Natural killer cell treated with Interleukin-12 subunit alpha and Interleukin-12 subunit beta and Interleukin-15 and Interleukin-18, amount 100 ng/mL, for 72 hours (primary cell): ENCODE results near the gene NOD2. TPM values are rescaled to one million over a fixed set of nuclear protein-coding genes. Genes with fewer than 3 reads are reported as not detected.

ENCODE experiments used
- ATAC-seq, 2 donors: fragments of 150-1000 bp; cut with Tn5 transposase in 1 of 2; sonication (Bioruptor Pico), chemical (Tn5 transposase) in 1 of 2; 2 replicates each; pipeline ENCODE4 v1.10.0; 2021
- DNase-seq: peaks from one replicate; pipeline ENCODE4 v3.0.0; 2022; ENCODE audit warnings: low spot score
- H3K27ac Mint-ChIP-seq, 2 donors: 1 replicate in 1 of 2; 2 replicates in 1 of 2; pipeline ENCODE4 v1.8.0; 2022; ENCODE audit warnings: mixed read lengths in 2 of 2, mild to moderate bottlenecking in 1 of 2, moderate library complexity in 1 of 2
- H3K27me3 Mint-ChIP-seq, 2 donors: 1 replicate in 1 of 2; 2 replicates in 1 of 2; pipeline ENCODE4 v1.8.0; 2022; ENCODE audit warnings: mixed read lengths in 2 of 2
- H3K36me3 Mint-ChIP-seq: one replicate; pipeline ENCODE4 v1.8.0; 2022; ENCODE audit warnings: mixed read lengths
- H3K4me1 Mint-ChIP-seq, 2 donors: 1 replicate in 1 of 2; 2 replicates in 1 of 2; pipeline ENCODE4 v1.8.0; 2022; ENCODE audit warnings: low read depth in 2 of 2, mixed read lengths in 2 of 2, mild to moderate bottlenecking in 1 of 2
- H3K4me3 Mint-ChIP-seq: one replicate; pipeline ENCODE4 v1.8.0; 2022; ENCODE audit warnings: mixed read lengths
- H3K9me3 Mint-ChIP-seq: 2 replicates; pipeline ENCODE4 v1.8.0; 2022; ENCODE audit warnings: mixed read lengths
- total RNA-seq, 2 donors: library from RNA; stranded (reverse); gene quantifications; one replicate each; pipeline ENCODE4 v1.2.3, GENCODE V29; 2022

NOD2 gene
- total RNA-seq, 2 donors from 2014 or later: 3.7 to 11.2 TPM

DNA sequence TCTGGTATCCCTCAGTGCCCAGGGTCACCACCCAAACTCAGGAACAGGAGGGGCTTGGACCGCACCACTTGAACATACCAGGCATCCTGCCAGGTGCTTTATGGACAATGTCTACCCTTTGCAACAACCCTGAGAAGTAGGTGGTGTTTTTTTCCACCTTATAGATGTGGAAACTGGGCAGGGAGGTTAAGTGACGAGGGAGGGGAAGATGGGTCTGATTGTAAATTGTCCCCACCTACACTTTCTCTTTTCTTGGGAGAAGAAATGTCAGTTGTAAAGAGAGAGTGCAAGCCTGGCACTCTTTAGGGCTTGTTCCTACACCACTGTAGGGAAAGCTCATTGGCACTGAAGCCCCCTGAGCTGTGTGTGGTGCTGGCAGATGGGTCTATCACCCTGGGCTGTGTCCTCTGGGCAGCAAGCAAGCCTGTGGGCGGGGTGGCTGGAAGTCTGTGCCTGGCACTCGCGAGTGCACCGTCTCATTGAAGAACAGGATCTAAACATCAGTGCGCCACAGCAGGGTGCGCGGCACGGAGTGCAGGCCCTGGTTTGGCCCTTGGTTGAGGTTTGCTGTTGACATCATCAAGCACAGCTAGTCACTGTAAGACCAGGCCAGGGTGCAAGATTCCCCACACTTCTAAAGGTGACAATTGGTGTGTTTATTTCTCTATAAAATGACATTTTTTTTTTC is 15.1 kb downstream of the NOD2 start:
- peak; percentile 6 to 40 for ATAC-seq
- no peak for DNase-seq
- Mint-ChIP-seq H3K27me3 (no peaks in the 10 kb centered on the region), H3K4me1 (peaks cover 18 to 32% of the 10 kb centered on the region in 2 donors), H3K9me3 (peaks cover 8% of the 10 kb centered on the region), H3K36me3 (peaks cover 21% of the 10 kb centered on the region), H3K4me3 (peak overlapping the region; percentile 33), H3K27ac (peak overlapping the region; percentile 22 to 33)

DNA sequence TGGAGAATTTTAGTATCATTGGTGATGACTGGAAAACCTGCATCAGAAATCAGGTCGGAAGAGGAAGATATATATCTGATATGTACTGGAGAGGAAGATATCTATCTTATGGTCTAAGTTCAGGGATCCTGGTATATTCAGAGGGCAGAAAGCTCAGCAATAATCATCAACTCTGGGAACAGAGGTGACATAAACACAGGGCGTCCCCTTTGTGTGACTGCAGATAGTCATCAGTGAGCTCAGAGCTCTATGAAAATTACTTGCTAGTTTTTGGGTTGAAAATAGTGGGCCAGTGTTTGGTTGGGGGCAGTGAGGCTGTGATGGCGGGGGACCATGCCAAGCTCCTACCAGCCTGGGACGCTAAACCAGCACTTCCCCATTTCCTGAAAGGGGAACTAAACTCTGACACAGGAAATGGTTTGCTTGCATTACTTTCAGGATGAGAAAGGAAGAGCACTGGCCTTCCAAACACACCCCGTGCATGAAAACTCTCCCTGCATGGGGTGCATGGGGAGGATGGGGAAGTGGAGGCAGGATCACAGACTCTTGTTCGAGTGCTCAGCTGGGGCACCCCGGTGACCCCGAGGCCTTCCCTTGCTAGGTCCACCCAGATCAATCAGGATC is 15.8 kb downstream of the NOD2 start:
- peak in 1 of 2 donors; percentile 41 for ATAC-seq
- DNase-seq: no peak
- Mint-ChIP-seq H3K36me3 (peaks cover 17% of the 10 kb centered on the region), H3K27ac (peak overlapping the region; percentile 22 to 33), H3K27me3 (no peaks in the 10 kb centered on the region), H3K9me3 (peaks cover 5% of the 10 kb centered on the region), H3K4me3 (peak overlapping the region; percentile 33), H3K4me1 (peaks cover 14 to 32% of the 10 kb centered on the region in 2 donors)

DNA sequence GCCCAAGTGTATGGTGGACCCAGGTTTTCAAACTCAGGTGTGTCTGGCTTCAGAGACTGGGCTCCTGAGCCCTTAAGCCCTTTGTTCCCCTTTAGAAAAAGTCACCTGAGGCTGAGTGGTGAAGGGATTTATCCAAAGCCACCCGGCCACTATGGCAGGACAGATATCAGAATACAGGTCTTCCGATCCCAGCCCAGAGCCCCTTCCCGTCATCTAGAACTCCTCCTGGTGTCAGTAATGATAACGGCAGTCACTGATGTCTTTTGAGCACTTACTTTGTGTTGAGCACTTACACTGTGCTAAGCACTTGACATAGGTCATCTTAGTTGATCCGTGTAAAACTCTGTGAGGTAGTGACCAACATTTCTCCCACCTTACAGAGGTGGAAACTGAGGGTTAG is 16.6 kb downstream of the NOD2 start:
- ATAC-seq: no peak
- Mint-ChIP-seq H3K9me3 (peaks cover 3% of the 10 kb centered on the region), H3K27me3 (no peaks in the 10 kb centered on the region), H3K4me3 (no peak overlapping the region), H3K36me3 (peaks cover 9% of the 10 kb centered on the region), H3K27ac (peak overlapping the region; percentile 24 to 77), H3K4me1 (peaks cover 12 to 29% of the 10 kb centered on the region in 2 donors)
- DNase-seq: no peak

DNA sequence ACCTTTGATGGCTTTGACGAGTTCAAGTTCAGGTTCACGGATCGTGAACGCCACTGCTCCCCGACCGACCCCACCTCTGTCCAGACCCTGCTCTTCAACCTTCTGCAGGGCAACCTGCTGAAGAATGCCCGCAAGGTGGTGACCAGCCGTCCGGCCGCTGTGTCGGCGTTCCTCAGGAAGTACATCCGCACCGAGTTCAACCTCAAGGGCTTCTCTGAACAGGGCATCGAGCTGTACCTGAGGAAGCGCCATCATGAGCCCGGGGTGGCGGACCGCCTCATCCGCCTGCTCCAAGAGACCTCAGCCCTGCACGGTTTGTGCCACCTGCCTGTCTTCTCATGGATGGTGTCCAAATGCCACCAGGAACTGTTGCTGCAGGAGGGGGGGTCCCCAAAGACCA is 17.6 kb downstream of the NOD2 start:
- H3K27ac Mint-ChIP-seq: no peak overlapping the region
- H3K27me3 Mint-ChIP-seq: no peaks in the 10 kb centered on the region

DNA sequence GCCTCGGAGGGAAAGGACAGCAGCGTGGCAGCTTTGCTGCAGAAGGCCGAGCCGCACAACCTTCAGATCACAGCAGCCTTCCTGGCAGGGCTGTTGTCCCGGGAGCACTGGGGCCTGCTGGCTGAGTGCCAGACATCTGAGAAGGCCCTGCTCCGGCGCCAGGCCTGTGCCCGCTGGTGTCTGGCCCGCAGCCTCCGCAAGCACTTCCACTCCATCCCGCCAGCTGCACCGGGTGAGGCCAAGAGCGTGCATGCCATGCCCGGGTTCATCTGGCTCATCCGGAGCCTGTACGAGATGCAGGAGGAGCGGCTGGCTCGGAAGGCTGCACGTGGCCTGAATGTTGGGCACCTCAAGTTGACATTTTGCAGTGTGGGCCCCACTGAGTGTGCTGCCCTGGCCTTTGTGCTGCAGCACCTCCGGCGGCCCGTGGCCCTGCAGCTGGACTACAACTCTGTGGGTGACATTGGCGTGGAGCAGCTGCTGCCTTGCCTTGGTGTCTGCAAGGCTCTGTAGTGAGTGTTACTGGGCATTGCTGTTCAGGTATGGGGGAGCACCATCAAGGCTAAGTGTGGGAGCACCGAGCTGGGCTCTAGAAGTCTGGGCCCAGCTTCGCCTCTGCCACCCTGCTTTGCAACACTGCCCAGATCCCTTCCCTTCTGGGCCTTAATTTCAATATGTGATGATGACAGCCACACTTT is 18.6 kb downstream of the NOD2 start:
- no peaks in the 10 kb centered on the region for H3K27me3 Mint-ChIP-seq
- no peak for DNase-seq
- peak in 1 of 2 donors; percentile 25 for ATAC-seq
- H3K4me3 Mint-ChIP-seq: no peak overlapping the region
- no peaks in the 10 kb centered on the region for H3K9me3 Mint-ChIP-seq
- H3K36me3 Mint-ChIP-seq: no peaks in the 10 kb centered on the region
- peaks cover 11 to 18% of the 10 kb centered on the region in 2 donors for H3K4me1 Mint-ChIP-seq
- H3K27ac Mint-ChIP-seq: no peak overlapping the region

More for the DNA sequence above, 17.6 kb downstream of the NOD2 start:
- no peak for DNase-seq
- Mint-ChIP-seq H3K4me3 (no peak overlapping the region), H3K9me3 (no peaks in the 10 kb centered on the region), H3K4me1 (peaks cover 11 to 19% of the 10 kb centered on the region in 2 donors), H3K36me3 (no peaks in the 10 kb centered on the region)
- no peak for ATAC-seq

DNA sequence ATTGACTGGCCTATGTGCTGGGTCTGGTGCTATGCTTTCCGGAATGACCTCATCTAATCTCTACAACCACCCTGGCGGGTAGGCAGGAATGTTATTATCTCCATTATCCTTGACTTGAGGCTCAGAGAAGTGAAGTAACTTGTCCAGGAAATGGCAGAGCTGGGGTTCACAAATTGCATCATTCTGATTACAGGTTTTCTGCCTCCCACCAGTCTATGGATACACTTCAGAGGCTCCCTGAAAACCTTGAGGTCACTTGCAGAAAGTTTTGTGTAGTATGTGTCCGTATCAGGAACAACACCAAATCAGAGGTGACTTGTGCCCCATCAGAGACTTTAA is 19.1 kb downstream of the NOD2 start:
- Mint-ChIP-seq H3K9me3 (no peaks in the 10 kb centered on the region), H3K27me3 (no peaks in the 10 kb centered on the region), H3K4me3 (no peak overlapping the region), H3K4me1 (peaks cover 11 to 18% of the 10 kb centered on the region in 2 donors), H3K27ac (no peak overlapping the region), H3K36me3 (no peaks in the 10 kb centered on the region)
- ATAC-seq (no peak), DNase-seq (no peak)

DNA sequence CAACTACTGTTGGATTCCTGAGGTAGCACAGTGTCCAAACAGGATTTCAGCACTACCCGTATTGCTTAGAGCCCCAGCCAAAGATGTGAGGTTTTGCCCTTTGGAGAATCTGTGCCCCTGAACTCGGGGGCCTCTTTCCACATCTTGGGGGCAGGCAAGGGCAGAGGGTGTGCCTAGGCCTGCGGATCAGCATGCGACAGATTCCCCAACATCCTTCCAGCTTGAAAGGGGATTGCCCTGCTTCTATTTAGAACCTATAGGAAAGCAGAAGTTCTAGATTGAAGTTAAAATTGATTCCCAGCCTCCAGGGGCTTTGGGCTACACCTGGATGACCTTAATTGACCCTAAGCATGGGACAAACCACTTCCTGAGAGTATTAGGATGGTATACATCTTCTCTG is 19.6 kb downstream of the NOD2 start:
- Mint-ChIP-seq H3K4me1 (peaks cover 12 to 19% of the 10 kb centered on the region in 2 donors), H3K9me3 (no peaks in the 10 kb centered on the region), H3K27ac (peak overlapping the region in 1 of 2 donors; percentile 66), H3K4me3 (no peak overlapping the region), H3K36me3 (no peaks in the 10 kb centered on the region), H3K27me3 (no peaks in the 10 kb centered on the region)
- DNase-seq (no peak), ATAC-seq (no peak)

DNA sequence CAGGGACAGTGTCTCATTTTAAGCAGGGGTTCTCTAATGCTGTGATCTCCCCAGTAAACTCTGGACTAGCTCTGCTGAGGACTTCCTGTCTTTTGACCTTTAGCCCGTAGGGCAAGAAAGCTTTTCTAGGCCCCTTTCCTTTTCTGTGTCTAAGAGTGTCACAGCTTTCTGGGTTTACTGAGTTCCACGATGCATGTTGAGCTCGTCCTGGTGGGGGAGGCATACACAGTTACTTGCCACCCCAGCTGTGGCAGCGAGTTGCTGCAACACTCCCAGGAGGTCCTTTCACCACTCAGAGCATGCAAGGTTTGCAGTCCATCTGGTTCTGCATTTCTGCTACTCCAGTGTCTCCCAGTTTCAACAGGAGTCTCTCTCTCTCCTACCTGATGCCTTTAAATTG is 23.7 kb downstream of the NOD2 start:
- DNase-seq: no peak
- Mint-ChIP-seq H3K4me3 (no peak overlapping the region), H3K27me3 (no peaks in the 10 kb centered on the region), H3K4me1 (peaks cover 14 to 19% of the 10 kb centered on the region in 2 donors), H3K27ac (peak overlapping the region in 1 of 2 donors; percentile 12), H3K36me3 (no peaks in the 10 kb centered on the region), H3K9me3 (no peaks in the 10 kb centered on the region)
- no peak for ATAC-seq

DNA sequence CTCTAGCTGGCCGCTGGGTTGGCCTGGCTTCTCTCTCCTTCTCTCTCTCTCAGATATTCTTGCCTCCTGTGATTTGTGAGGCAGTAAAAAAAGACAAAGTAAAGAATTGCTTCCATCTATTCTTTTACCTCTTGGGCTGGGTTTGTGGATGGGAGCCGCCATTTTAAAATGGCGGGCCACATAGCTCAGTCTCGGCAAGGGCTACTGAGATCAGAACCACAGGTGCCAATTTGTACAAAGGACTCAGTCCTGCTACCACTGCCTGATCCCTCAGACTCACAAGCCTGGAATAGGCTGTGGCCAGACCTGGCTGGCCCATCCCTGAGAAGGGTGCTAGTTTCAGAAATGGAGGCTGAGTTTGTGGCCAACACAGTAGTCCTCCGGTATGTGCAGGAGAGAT is 24.1 kb downstream of the NOD2 start:
- DNase-seq: no peak
- no peaks in the 10 kb centered on the region for H3K9me3 Mint-ChIP-seq
- peaks cover 3% of the 10 kb centered on the region for H3K36me3 Mint-ChIP-seq
- no peak for ATAC-seq
- H3K4me3 Mint-ChIP-seq: no peak overlapping the region
- peaks cover 18 to 23% of the 10 kb centered on the region in 2 donors for H3K4me1 Mint-ChIP-seq
- H3K27ac Mint-ChIP-seq: peak overlapping the region in 1 of 2 donors; percentile 70
- H3K27me3 Mint-ChIP-seq: no peaks in the 10 kb centered on the region

DNA sequence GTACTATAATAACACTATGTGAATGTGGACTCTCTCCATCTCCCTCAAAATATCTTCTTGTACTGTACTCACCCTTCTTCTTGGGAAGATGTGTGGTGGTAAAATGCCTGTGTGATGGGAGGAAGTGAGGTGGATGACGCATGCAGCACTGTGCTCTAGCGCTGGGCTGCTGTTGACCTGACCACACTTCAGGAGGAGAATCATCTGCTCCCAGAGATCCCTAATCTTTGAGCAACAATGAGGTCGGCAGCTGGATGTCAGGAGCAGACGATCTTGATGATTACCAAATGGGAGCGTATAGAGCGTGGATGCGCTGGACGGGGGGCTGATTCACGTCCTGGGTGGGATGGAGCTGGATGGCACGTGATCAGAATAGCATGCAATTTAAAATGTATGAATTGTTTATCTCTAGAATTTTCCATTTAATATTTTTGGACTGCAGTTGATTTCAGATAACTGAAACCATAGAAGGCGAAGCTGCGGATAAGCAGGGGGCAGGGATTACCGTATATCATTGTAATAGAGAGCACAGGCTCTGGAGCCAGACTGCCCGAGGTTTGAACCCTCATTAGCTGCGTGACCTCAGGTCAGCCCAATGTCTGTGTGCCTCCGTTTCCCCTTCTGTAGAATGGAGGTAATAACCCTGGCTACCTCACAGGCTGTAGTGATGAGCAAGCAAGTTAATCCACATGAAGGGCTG is 24.8 kb downstream of the NOD2 start:
- H3K27me3 Mint-ChIP-seq: no peaks in the 10 kb centered on the region
- ATAC-seq (no peak), DNase-seq (no peak)
- no peak overlapping the region for H3K4me3 Mint-ChIP-seq
- H3K27ac Mint-ChIP-seq: peak overlapping the region; percentile 16 to 70
- H3K9me3 Mint-ChIP-seq: peaks cover 1% of the 10 kb centered on the region
- peaks cover 10% of the 10 kb centered on the region for H3K36me3 Mint-ChIP-seq
- H3K4me1 Mint-ChIP-seq: peaks cover 25 to 29% of the 10 kb centered on the region in 2 donors

DNA sequence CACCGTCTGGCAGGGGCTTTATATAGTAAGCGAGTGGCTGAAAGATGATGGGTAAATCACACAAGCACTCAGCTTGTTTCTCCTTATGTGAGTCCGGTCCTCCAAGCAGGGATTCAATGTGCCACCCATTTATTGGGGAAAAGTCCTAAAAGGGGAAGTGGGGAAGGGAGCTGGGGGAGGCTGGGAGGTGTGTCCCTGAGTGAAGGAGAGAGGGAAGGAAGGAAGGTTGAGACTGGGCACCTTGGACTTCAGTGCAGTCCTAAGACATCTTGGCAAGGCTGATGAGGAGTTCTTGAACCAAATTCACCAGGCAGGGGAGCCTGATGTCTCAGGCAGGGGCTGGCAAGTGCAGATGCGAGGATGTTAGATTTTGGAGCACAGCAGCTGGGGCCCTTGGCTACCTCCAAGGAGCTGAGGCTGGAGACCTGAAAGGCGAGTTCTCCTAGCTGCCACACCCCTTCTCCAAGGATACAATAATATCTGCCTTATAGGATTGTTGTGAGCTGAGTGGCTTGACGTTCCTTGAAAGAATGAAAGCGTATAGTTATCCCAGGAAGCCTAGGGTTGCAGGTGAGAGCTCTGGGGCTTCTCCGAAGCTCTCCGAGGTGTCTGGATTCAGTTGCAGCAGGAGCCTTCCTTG is 25.5 kb downstream of the NOD2 start:
- peaks cover 17% of the 10 kb centered on the region for H3K36me3 Mint-ChIP-seq
- DNase-seq: no peak
- no peak overlapping the region for H3K4me3 Mint-ChIP-seq
- H3K9me3 Mint-ChIP-seq: peaks cover 5% of the 10 kb centered on the region
- H3K27ac Mint-ChIP-seq: peak overlapping the region; percentile 16 to 70
- no peak for ATAC-seq
- H3K27me3 Mint-ChIP-seq: no peaks in the 10 kb centered on the region
- peaks cover 30 to 32% of the 10 kb centered on the region in 2 donors for H3K4me1 Mint-ChIP-seq

DNA sequence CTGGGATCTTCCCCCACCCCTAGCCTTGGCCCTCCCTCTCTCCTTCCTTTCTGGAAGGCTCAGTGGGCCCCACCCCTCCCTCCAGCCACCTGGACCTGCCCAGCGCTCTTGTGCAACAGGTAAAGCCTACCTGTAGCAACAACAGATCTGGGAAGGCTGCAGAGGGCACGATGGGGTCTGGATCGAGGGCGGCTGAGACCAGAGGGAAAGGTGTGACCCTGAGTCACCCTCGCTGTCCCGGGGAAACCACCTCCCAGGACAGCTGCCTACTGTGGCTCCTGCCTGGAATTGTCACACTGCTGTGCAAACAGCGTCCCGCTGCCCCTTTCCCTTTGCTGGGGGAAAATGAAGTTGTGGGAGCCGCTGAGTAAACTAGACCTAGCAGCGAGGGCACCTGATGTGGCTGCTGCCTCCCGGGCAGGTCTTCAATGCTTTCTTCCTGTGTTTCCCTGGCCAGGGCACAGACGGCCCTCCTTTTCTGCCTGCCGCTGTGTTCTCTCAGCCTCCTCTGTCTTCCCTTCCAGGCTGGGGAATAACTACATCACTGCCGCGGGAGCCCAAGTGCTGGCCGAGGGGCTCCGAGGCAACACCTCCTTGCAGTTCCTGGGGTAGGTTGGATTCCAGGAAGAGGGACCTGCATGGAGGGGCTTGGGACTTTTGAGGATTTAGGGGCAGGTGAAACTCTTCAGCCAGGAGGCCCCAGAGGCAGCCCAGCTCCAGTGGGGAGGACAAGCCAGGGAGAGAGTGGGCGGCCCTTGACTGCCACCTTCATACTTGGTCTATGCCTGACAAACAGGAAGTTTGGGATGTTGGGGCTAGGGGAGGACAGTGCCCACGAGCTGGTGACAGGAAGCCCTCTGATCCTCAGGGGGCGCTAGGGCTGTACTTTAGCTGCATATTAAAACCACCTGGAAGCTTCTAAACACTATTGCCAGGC is 26.3 kb downstream of the NOD2 start:
- no peak for DNase-seq
- Mint-ChIP-seq H3K9me3 (peaks cover 11% of the 10 kb centered on the region), H3K4me3 (no peak overlapping the region), H3K27me3 (no peaks in the 10 kb centered on the region), H3K4me1 (peaks cover 37% of the 10 kb centered on the region in 2 donors), H3K27ac (no peak overlapping the region), H3K36me3 (peaks cover 24% of the 10 kb centered on the region)
- no peak for ATAC-seq
